GM18867 (cell line): ENCODE measurements around the gene TMIGD2.
"Not testable (repeated sequence)": the region's sequence is repeated elsewhere in the genome, so short reads cannot be mapped to it uniquely, and the experiment has no call there.

ENCODE experiments used
- ATAC-seq: cut with Tn5 transposase; IDR thresholded peaks from one replicate; pipeline ENCODE4 v1.9.1; 2021; ENCODE audit warnings: mild to moderate bottlenecking, moderate library complexity; ENCODE audit not compliant: unreplicated experiment

TMIGD2 gene

GRCh38 chr19:4297901-4298809, 4.0 kb downstream of the TMIGD2 start:
- no peak for ATAC-seq

GRCh38 chr19:4295972-4296771, 6.0 kb downstream of the TMIGD2 start:
- ATAC-seq: no peak

- ATAC-seq: no peak
These were observed 7.8 kb downstream of the TMIGD2 start for GRCh38 chr19:4294389-4294788.

- no peak for ATAC-seq
These were observed 9.7 kb downstream of the TMIGD2 start for GRCh38 chr19:4292515-4292914.

- ATAC-seq: no peak
These were observed 10.9 kb downstream of the TMIGD2 start for GRCh38 chr19:4291184-4291732.

- no peak for ATAC-seq
These were observed 14.0 kb downstream of the TMIGD2 start for GRCh38 chr19:4288091-4288777.

GRCh38 chr19:4286141-4286540, 16.0 kb downstream of the TMIGD2 start:
- ATAC-seq: not testable (repeated sequence)

- no peak for ATAC-seq
These were observed 17.2 kb downstream of the TMIGD2 start for GRCh38 chr19:4284974-4285373.

- ATAC-seq: no peak
These were observed 17.8 kb downstream of the TMIGD2 start for GRCh38 chr19:4284176-4284958.

- no peak for ATAC-seq
These were observed 22.4 kb downstream of the TMIGD2 start for GRCh38 chr19:4279530-4280422.

GRCh38 chr19:4279267-4279529, 23.0 kb downstream of the TMIGD2 start:
- no peak for ATAC-seq

GRCh38 chr19:4278419-4279266, 23.5 kb downstream of the TMIGD2 start, which contains the start of gene SHD:
Gene SHD (plus strand): TSS chr19:4279266. CDS start chr19:4280064, 798 bp downstream.
- ATAC-seq: no peak

GRCh38 chr19:4278010-4278409, 24.2 kb downstream of the TMIGD2 start:
- ATAC-seq: no peak

GRCh38 chr19:4277191-4277696, 24.9 kb downstream of the TMIGD2 start:
- ATAC-seq: no peak

- not testable (repeated sequence) for ATAC-seq
These were observed 27.9 kb downstream of the TMIGD2 start for GRCh38 chr19:4274321-4274686.

- no peak for ATAC-seq
These were observed 29.3 kb downstream of the TMIGD2 start for GRCh38 chr19:4272894-4273293.

GRCh38 chr19:4268816-4269430, 33.3 kb downstream of the TMIGD2 start:
- ATAC-seq: no peak
